NT2/D1 (cell line): ENCODE data around the gene PLBD2.

Experiments
- SUZ12 ChIP-seq: IDR thresholded peaks from 2 replicates; pipeline ENCODE4 v1.6.1; 2011; ENCODE audit not compliant: insufficient read length, insufficient read depth; ENCODE audit errors: extremely low read depth
- YY1 ChIP-seq: IDR thresholded peaks from 2 replicates; pipeline ENCODE4 v1.6.1; 2011; ENCODE audit not compliant: insufficient read length, insufficient read depth

DNA sequence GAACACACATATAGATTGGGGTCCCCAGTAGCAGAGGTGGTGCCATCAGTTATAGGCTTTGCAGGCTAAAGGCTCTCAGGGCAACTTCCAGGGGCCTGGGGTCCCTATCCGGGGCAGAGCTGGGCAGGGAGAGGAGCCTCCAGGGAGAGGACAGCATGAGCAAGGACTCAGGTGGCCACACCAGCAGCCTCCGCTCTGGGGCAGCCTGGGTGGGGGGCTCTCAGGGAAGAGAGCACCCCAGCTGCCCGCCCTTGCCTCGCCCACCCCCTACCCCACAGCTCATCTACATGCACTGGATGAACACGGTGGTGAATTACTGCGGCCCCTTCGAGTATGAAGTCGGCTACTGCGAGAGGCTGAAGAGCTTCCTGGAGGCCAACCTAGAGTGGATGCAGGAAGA, 14.0 kb downstream of the PLBD2 start:
- no peak for TF ChIP-seq SUZ12
- TF ChIP-seq YY1 = no peak
